PFSK-1 (cell line): ENCODE measurements around the gene CAMTA1.

Experiments
- FOXP2 ChIP-seq: optimal IDR thresholded peaks from 2 replicates; pipeline ENCODE3; 2011; ENCODE audit warnings: borderline replicate concordance, control low read depth, inconsistent platforms; ENCODE audit not compliant: insufficient read depth; ENCODE audit errors: extremely low read length, extremely low read depth
- POLR2AphosphoS5 ChIP-seq: IDR thresholded peaks from 2 replicates; pipeline ENCODE4 v1.6.1; 2012; ENCODE audit warnings: low read depth, mild to moderate bottlenecking, control low read depth, low read length, moderate library complexity
- SIN3A ChIP-seq: IDR thresholded peaks from 2 replicates; pipeline ENCODE4 v1.6.1; 2012; ENCODE audit warnings: mild to moderate bottlenecking, low read length, moderate library complexity, borderline replicate concordance; ENCODE audit not compliant: insufficient read depth
- TAF1 ChIP-seq: IDR thresholded peaks from 2 replicates; pipeline ENCODE4 v1.6.1; 2012; ENCODE audit warnings: low read length, control low read depth, borderline replicate concordance; ENCODE audit not compliant: insufficient read depth
- TF ChIP-seq, protein P1 (sequence below), 2 experiments: IDR thresholded peaks; 2 replicates each; pipeline versions ENCODE4 v1.6.1 to v1.8.0; 2011 to 2012; ENCODE audit warnings: low read depth in 2 of 2, low read length in 2 of 2, control low read depth in 1 of 2, inconsistent platforms in 1 of 2, mild to moderate bottlenecking in 1 of 2, moderate library complexity in 1 of 2; ENCODE audit not compliant: insufficient read depth in 1 of 2

CAMTA1 gene

DNA sequence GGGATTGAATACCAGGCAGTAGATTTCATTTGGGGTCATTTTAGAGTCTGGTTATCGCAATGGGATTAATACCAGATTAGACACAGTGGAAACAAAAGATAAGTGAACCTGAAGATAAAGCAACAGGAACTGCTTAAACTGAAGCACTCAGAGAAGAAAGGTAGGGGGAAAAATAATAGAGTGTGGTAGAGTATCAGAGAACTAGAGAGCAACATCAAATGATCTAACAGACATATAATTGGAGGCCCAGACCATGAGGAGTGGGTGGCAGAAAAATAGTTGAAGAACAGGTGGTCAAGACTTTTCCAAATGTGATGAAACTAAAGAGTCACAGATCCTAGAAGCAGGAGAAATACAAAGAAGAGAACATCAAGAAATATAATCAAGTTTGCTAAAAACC lies 484.3 kb downstream of the CAMTA1 start:
- TF ChIP-seq FOXP2 (no peak), SIN3A (no peak), POLR2AphosphoS5 (no peak), TAF1 (no peak)
- TF ChIP-seq, protein P1, sequence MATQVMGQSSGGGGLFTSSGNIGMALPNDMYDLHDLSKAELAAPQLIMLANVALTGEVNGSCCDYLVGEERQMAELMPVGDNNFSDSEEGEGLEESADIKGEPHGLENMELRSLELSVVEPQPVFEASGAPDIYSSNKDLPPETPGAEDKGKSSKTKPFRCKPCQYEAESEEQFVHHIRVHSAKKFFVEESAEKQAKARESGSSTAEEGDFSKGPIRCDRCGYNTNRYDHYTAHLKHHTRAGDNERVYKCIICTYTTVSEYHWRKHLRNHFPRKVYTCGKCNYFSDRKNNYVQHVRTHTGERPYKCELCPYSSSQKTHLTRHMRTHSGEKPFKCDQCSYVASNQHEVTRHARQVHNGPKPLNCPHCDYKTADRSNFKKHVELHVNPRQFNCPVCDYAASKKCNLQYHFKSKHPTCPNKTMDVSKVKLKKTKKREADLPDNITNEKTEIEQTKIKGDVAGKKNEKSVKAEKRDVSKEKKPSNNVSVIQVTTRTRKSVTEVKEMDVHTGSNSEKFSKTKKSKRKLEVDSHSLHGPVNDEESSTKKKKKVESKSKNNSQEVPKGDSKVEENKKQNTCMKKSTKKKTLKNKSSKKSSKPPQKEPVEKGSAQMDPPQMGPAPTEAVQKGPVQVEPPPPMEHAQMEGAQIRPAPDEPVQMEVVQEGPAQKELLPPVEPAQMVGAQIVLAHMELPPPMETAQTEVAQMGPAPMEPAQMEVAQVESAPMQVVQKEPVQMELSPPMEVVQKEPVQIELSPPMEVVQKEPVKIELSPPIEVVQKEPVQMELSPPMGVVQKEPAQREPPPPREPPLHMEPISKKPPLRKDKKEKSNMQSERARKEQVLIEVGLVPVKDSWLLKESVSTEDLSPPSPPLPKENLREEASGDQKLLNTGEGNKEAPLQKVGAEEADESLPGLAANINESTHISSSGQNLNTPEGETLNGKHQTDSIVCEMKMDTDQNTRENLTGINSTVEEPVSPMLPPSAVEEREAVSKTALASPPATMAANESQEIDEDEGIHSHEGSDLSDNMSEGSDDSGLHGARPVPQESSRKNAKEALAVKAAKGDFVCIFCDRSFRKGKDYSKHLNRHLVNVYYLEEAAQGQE (IDR thresholded peaks at IDR 0.05; ENCODE audit: insufficient read depth in 1 of 2, low read depth in 2 of 2, low read length in 2 of 2) = no peak

DNA sequence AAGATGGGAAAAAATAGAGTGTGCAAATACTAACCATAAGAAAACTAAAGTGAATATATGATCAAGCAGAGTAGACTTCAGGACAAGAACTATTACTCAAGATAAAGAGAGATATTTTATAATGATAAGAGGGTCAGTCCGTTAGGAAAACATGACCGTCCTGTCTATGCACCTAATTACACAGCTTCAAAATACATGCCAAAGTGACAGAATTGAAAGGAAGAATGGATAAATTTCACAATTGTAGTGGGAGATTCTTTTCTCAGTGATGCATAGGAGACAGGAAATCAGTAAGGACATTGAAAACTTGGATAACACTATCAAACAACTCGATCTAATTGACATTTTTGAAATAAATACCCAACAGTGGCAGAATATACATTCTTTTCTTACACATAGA lies 489.0 kb downstream of the CAMTA1 start:
- no peak for TF ChIP-seq TAF1
- TF ChIP-seq SIN3A = no peak
- TF ChIP-seq, protein P1 (IDR thresholded peaks at IDR 0.05; ENCODE audit: insufficient read depth in 1 of 2, low read depth in 2 of 2, low read length in 2 of 2) = no peak
- no peak for TF ChIP-seq POLR2AphosphoS5
- TF ChIP-seq FOXP2 = no peak

DNA sequence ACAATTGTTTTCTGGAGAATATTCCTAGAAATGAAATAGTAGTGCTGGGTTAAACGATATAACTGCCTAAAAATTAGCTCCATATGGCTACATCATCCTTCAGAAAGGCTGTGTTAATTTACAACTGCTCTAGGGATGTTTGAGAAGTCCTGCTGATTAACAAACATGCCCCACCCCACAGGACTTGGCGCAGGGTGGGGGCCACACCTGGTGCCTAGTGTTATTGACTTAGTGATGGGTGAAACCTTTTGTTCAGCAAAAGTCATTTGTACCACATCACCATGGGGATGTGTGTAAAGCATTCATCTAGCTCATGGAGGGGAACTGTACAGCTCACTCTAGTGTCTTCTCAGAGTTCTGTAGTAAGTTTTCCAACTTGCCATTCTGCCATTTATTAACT lies 492.8 kb downstream of the CAMTA1 start:
- TF ChIP-seq FOXP2 (no peak), POLR2AphosphoS5 (no peak), SIN3A (no peak), TAF1 (no peak)
- TF ChIP-seq, protein P1 (IDR thresholded peaks at IDR 0.05; ENCODE audit: insufficient read depth in 1 of 2, low read depth in 2 of 2, low read length in 2 of 2) = no peak

DNA sequence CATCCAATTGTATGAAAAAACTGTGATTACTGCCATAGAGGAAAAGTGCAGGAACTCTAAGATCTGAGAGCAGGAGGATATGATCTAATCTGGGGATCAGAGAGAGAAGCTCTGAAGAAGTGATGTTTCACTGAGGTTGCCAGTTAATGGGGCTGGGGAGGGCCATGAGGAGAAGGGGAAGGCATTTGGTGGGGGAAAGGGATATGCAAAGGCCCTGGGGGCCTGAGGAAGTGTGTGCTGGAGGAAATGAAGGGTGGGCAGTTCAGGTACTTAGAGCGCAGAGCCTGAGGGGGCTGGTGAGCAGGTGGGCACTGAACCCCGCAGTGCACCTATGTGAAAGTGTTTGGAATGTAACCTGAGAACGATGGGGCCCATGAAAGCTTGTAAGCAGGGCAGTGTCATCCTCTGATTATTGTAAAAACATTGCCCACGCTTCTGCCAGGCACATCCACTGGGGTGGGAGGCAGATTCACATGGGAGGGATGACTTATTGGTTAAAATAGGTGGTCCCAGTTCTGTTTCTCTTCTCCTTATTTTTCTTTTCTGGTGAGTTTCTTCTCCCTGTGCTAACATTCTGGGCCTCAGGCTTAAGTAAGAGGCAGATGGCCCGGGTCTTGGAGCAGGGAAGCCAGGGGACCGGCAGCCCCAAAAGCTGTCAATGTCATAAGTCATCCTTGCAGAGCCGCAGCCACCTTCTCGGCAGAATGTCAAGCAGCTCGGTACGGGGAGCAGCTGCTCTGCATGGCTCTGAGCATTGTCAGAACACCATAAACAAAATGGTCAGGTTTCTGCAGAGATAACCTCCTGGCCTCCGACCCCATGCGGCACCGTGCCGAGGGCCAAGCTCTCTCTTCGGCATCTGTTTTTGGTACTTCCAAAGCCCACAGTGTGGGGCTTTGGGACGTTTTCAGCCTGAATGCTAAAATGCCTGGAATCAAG lies 493.8 kb downstream of the CAMTA1 start:
- TF ChIP-seq, protein P1 (IDR thresholded peaks at IDR 0.05; ENCODE audit: insufficient read depth in 1 of 2, low read depth in 2 of 2, low read length in 2 of 2) = no peak
- TF ChIP-seq POLR2AphosphoS5 = no peak

DNA sequence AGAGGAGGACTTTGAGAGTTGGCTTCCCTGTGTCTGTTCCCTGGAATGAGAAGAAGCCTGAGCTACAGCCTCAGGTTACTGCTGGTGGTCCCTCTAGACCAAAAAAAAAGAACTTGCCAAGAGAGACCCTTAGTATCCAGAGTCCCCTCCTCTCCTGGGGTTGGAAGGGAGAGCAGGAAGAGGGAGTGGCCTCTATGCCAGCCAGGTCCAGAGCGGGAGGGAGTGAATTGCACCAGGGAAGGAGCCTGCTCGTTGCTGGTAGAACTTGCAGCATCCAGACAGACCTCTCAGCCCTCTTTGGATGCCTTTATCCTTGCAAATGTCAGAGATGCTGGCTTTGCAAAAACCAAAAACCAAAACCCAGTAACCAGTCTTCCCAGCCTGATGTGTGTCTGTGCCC lies 494.5 kb downstream of the CAMTA1 start:
- TF ChIP-seq POLR2AphosphoS5 (no peak), SIN3A (no peak), FOXP2 (no peak), TAF1 (no peak)
- TF ChIP-seq, protein P1 (IDR thresholded peaks at IDR 0.05; ENCODE audit: insufficient read depth in 1 of 2, low read depth in 2 of 2, low read length in 2 of 2) = no peak
